Activated naive CD4-positive, alpha-beta T cell treated with anti-CD3 and anti-CD28 coated beads, Interleukin-2, amount 10 ng/mL, durations not matched to agents 7 days and 5 days (primary cell): Measurements from ENCODE around the gene SERTAD1.

Experiments used
- CTCF ChIA-PET: fragments of 350-600 bp; sonication (Branson Sonifier 250); formaldehyde crosslinking; loops from one replicate; lab custom pipeline; 2021; ENCODE audit warnings: antibody characterized with exemption; lab: Charles Lee
- DNase-seq: peaks from one replicate; pipeline ENCODE4 v3.0.0-alpha.2; 2020
- H3K27ac Mint-ChIP-seq: one replicate; pipeline ENCODE4 v1.8.0; 2021; ENCODE audit warnings: mild to moderate bottlenecking, moderate library complexity, mixed read lengths
- H3K27me3 Mint-ChIP-seq: one replicate; pipeline ENCODE4 v1.8.0; 2021; ENCODE audit warnings: mild to moderate bottlenecking, mixed read lengths
- H3K36me3 Mint-ChIP-seq: one replicate; pipeline ENCODE4 v1.8.0; 2021; ENCODE audit warnings: mixed read lengths
- H3K4me1 Mint-ChIP-seq: one replicate; pipeline ENCODE4 v1.8.0; 2021; ENCODE audit warnings: mixed read lengths
- H3K4me3 Mint-ChIP-seq: one replicate; pipeline ENCODE4 v1.8.0; 2021; ENCODE audit warnings: mild to moderate bottlenecking, moderate library complexity, mixed read lengths
- H3K9me3 Mint-ChIP-seq: one replicate; pipeline ENCODE4 v1.8.0; 2021; ENCODE audit warnings: mixed read lengths

Gene SERTAD1

GRCh38 chr19:40378509-40378908, 47.3 kb downstream of the SERTAD1 start:
- H3K27ac Mint-ChIP-seq, result no peak overlapping the region
- H3K27me3 Mint-ChIP-seq, result no peaks in the 10 kb centered on the region
- H3K9me3 Mint-ChIP-seq, result no peaks in the 10 kb centered on the region
- no peak for DNase-seq
- no peak overlapping the region for H3K4me3 Mint-ChIP-seq
- peaks cover 11% of the 10 kb centered on the region for H3K4me1 Mint-ChIP-seq
- H3K36me3 Mint-ChIP-seq, result peaks cover 5% of the 10 kb centered on the region
- CTCF ChIA-PET, result no interaction called here

DNA sequence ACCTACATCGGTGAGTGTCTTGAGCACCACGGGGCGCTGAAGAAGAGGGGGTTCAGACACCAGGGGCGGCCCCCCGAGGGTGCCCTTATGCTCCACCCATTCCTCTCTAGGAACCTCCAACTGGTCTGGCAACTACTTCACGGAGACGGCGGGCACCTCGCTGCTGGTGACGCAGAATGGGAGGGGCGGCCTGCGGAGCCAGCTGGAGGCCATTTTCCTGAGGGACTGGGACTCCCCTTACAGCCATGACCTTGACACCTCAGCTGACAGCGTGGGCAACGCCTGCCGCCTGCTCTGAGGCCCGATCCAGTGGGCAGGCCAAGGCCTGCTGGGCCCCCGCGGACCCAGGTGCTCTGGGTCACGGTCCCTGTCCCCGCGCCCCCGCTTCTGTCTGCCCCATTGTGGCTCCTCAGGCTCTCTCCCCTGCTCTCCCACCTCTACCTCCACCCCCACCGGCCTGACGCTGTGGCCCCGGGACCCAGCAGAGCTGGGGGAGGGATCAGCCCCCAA, 47.9 kb downstream of the SERTAD1 start:
- peaks cover 6% of the 10 kb centered on the region for H3K36me3 Mint-ChIP-seq
- no peak for DNase-seq
- no peaks in the 10 kb centered on the region for H3K27me3 Mint-ChIP-seq
- no peak overlapping the region for H3K27ac Mint-ChIP-seq
- no peaks in the 10 kb centered on the region for H3K9me3 Mint-ChIP-seq
- H3K4me1 Mint-ChIP-seq, result peaks cover 11% of the 10 kb centered on the region
- CTCF ChIA-PET, result no interaction called here
- H3K4me3 Mint-ChIP-seq, result no peak overlapping the region

- Mint-ChIP-seq H3K27ac (no peak overlapping the region), H3K27me3 (no peaks in the 10 kb centered on the region), H3K9me3 (no peaks in the 10 kb centered on the region), H3K4me3 (no peak overlapping the region), H3K36me3 (peaks cover 15% of the 10 kb centered on the region), H3K4me1 (peaks cover 11% of the 10 kb centered on the region)
- no peak for DNase-seq
- CTCF ChIA-PET, result no interaction called here
Measured at GRCh38 chr19:40376286-40376862, 49.4 kb downstream of the SERTAD1 start.

DNA sequence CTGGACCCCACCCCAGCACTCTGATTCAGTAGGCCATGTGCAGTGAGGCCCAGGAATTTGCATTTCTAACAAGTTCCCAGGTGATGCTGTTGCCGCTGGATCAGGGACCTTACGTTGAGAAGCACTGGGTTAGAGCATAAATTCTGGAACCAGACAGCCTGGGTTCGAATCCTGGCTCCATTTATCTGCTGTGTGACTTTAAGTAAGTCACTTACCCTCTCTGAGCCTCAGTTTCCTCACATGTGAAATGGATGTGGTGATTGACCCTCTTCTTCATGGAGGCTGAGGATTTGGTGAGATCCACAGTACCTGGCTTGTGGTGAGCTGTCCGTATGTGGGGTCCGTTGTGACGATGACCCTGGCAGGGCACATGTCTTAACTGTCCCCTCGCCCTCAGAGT, 51.7 kb downstream of the SERTAD1 start:
- H3K9me3 Mint-ChIP-seq, result no peaks in the 10 kb centered on the region
- CTCF ChIA-PET, result no interaction called here
- H3K4me3 Mint-ChIP-seq, result no peak overlapping the region
- DNase-seq, result no peak
- no peaks in the 10 kb centered on the region for H3K27me3 Mint-ChIP-seq
- no peak overlapping the region for H3K27ac Mint-ChIP-seq
- H3K4me1 Mint-ChIP-seq, result peaks cover 11% of the 10 kb centered on the region
- H3K36me3 Mint-ChIP-seq, result peaks cover 17% of the 10 kb centered on the region

- peaks cover 21% of the 10 kb centered on the region for H3K36me3 Mint-ChIP-seq
- DNase-seq, result no peak
- peaks cover 11% of the 10 kb centered on the region for H3K4me1 Mint-ChIP-seq
- no peak overlapping the region for H3K4me3 Mint-ChIP-seq
- CTCF ChIA-PET, result no interaction called here
- no peak overlapping the region for H3K27ac Mint-ChIP-seq
- no peaks in the 10 kb centered on the region for H3K27me3 Mint-ChIP-seq
- H3K9me3 Mint-ChIP-seq, result no peaks in the 10 kb centered on the region
Measured at GRCh38 chr19:40371802-40372122, 54.0 kb downstream of the SERTAD1 start.
